Measurements from ENCODE around the gene KSR2. TPM values are rescaled to one million over a fixed set of nuclear protein-coding genes. Genes with fewer than 3 reads are reported as not detected.

Gene KSR2
- total RNA-seq, 1 experiment from 2014 or later = 0.15 TPM

GRCh38 chr12:117724543-117724942 lies 244.2 kb downstream of the KSR2 start:
- CTCF ChIA-PET = no interaction called here
- H3K36me3 ChIP-seq (ENCODE audit: control insufficient read depth, insufficient read depth, low read length) = no peaks in the 10 kb centered on the region
- H3K27ac ChIP-seq (ENCODE audit: low read length) = no peak overlapping the region
- DNase-seq (ENCODE audit: low read depth, low spot score) (no peak), ATAC-seq (no peak)
- no peak overlapping the region for H3K4me3 ChIP-seq (ENCODE audit: low read depth in 2 of 2, low read length in 2 of 2)
- no peak for TF ChIP-seq SIN3A (IDR thresholded peaks at IDR 0.05; ENCODE audit: borderline replicate concordance, insufficient read depth, low read depth, low read length)
- no TSS peak for BruUV-seq (replicated peaks)
- peaks cover 6% of the 10 kb centered on the region for H3K27me3 ChIP-seq (ENCODE audit: control insufficient read depth, insufficient read depth, low read length)
- H3K9me3 ChIP-seq (ENCODE audit: control insufficient read depth, insufficient read depth, low read depth, low read length) = no peaks in the 10 kb centered on the region
- POLR2A ChIA-PET = no interaction called here
- no peaks in the 10 kb centered on the region for H3K4me1 ChIP-seq (ENCODE audit: control insufficient read depth, insufficient read depth, low read length)
- in situ Hi-C loops (cut with HindIII; ENCODE audit: low pct_unique_long_range_greater_than_20kb, low sequenced_read_pairs) (no loop called here), intact Hi-C loops (cut with micrococcal nuclease; ENCODE audit: unreplicated experiment) (no loop called here)

- H3K9me3 ChIP-seq (ENCODE audit: control insufficient read depth, insufficient read depth, low read depth, low read length) = no peaks in the 10 kb centered on the region
- no peaks in the 10 kb centered on the region for H3K4me1 ChIP-seq (ENCODE audit: control insufficient read depth, insufficient read depth, low read length)
- H3K27ac ChIP-seq (ENCODE audit: low read length) = no peak overlapping the region
- DNase-seq (ENCODE audit: low read depth, low spot score) = no peak
- ChIA-PET POLR2A (no interaction called here), CTCF (no interaction called here)
- in situ Hi-C loops (cut with HindIII; ENCODE audit: low pct_unique_long_range_greater_than_20kb, low sequenced_read_pairs) = no loop called here
- intact Hi-C loops (cut with micrococcal nuclease; ENCODE audit: unreplicated experiment) = no loop called here
- no peaks in the 10 kb centered on the region for H3K36me3 ChIP-seq (ENCODE audit: control insufficient read depth, insufficient read depth, low read length)
- 0 out of 2 replicates have a peak, but pooled peaks cover 2% of the 10 kb centered on the region for H3K27me3 ChIP-seq (ENCODE audit: control insufficient read depth, insufficient read depth, low read length)
- TF ChIP-seq TCF7L2 (IDR thresholded peaks at IDR 0.05; ENCODE audit: low read depth, low read length) = no peak
- no peak for TF ChIP-seq SIN3A (IDR thresholded peaks at IDR 0.05; ENCODE audit: borderline replicate concordance, insufficient read depth, low read depth, low read length)
- no peak for TF ChIP-seq REST (IDR thresholded peaks at IDR 0.05; ENCODE audit: insufficient read depth in 1 of 2, low read depth in 2 of 2, low read length in 1 of 2)
- no peak for TF ChIP-seq CTCF (IDR thresholded peaks at IDR 0.05)
- TF ChIP-seq POLR2AphosphoS5 (IDR thresholded peaks at IDR 0.05; ENCODE audit: low read depth, low read length) = no peak
- no peak for ATAC-seq
- no peak overlapping the region for H3K4me3 ChIP-seq (ENCODE audit: low read depth in 2 of 2, low read length in 2 of 2)
- BruUV-seq (replicated peaks) = no TSS peak
Measured at GRCh38 chr12:117718559-117718958, 250.2 kb downstream of the KSR2 start.

- ChIA-PET POLR2A (no interaction called here), CTCF (no interaction called here)
- intact Hi-C loops (cut with micrococcal nuclease; ENCODE audit: unreplicated experiment) (no loop called here), in situ Hi-C loops (cut with HindIII; ENCODE audit: low pct_unique_long_range_greater_than_20kb, low sequenced_read_pairs) (no loop called here)
- ATAC-seq (no peak), DNase-seq (ENCODE audit: low read depth, low spot score) (no peak)
- BruUV-seq (replicated peaks) = no TSS peak
- H3K4me3 ChIP-seq (ENCODE audit: low read depth in 2 of 2, low read length in 2 of 2) = no peak overlapping the region
- TF ChIP-seq REST (IDR thresholded peaks at IDR 0.05; ENCODE audit: insufficient read depth in 1 of 2, low read depth in 2 of 2, low read length in 1 of 2) (no peak), POLR2AphosphoS5 (IDR thresholded peaks at IDR 0.05; ENCODE audit: low read depth, low read length) (no peak), TCF7L2 (IDR thresholded peaks at IDR 0.05; ENCODE audit: low read depth, low read length) (no peak), CTCF (IDR thresholded peaks at IDR 0.05) (no peak), SIN3A (IDR thresholded peaks at IDR 0.05; ENCODE audit: borderline replicate concordance, insufficient read depth, low read depth, low read length) (no peak)
- no peaks in the 10 kb centered on the region for H3K4me1 ChIP-seq (ENCODE audit: control insufficient read depth, insufficient read depth, low read length)
- H3K27me3 ChIP-seq (ENCODE audit: control insufficient read depth, insufficient read depth, low read length) = 0 out of 2 replicates have a peak, but pooled peaks cover 2% of the 10 kb centered on the region
- H3K36me3 ChIP-seq (ENCODE audit: control insufficient read depth, insufficient read depth, low read length) = no peaks in the 10 kb centered on the region
- H3K9me3 ChIP-seq (ENCODE audit: control insufficient read depth, insufficient read depth, low read depth, low read length) = no peaks in the 10 kb centered on the region
- no peak overlapping the region for H3K27ac ChIP-seq (ENCODE audit: low read length)
Measured at GRCh38 chr12:117718141-117718540, 250.6 kb downstream of the KSR2 start.
